Lung (tissue), 12 donors: Measurements from ENCODE around the gene STPG1. TPM values are rescaled to one million over a fixed set of nuclear protein-coding genes. Genes with fewer than 3 reads are reported as not detected.
"Not testable (repeated sequence)": the region's sequence is repeated elsewhere in the genome, so short reads cannot be mapped to it uniquely, and the experiment has no call there.

Experiments used
- ATAC-seq: fragments of 200-7000 bp; cut with Tn5 transposase; one replicate; pipeline ENCODE4 v1.9.1; 2020; ENCODE audit warnings: moderate number of reproducible peaks; ENCODE audit not compliant: insufficient read depth, low FRiP score
- DNase-seq, 3 donors: peaks; one replicate each; pipeline ENCODE4 v3.0.0-alpha.2; 2013 to 2017
- H3K27ac ChIP-seq, 2 donors: one replicate each; pipeline ENCODE4 v1.5.1; 2013; ENCODE audit warnings: mild to moderate bottlenecking in 2 of 2, moderate library complexity in 2 of 2, control low read depth in 1 of 2, inconsistent platforms in 1 of 2, low read depth in 1 of 2, low read length in 1 of 2
- H3K27me3 ChIP-seq, 3 donors: one replicate each; pipeline ENCODE4 v1.5.1; 2013; ENCODE audit warnings: low read length in 2 of 3; ENCODE audit not compliant: control insufficient read depth in 3 of 3, insufficient read depth in 3 of 3
- H3K36me3 ChIP-seq, 4 donors: one replicate each; pipeline ENCODE4 v1.5.1; 2013; ENCODE audit warnings: low read length in 4 of 4, mild to moderate bottlenecking in 1 of 4, moderate library complexity in 1 of 4; ENCODE audit not compliant: control insufficient read depth in 4 of 4, insufficient read depth in 4 of 4
- H3K4me1 ChIP-seq, 5 donors: one replicate each; pipeline ENCODE4 v1.5.1; 2013; ENCODE audit warnings: low read length in 5 of 5, mild to moderate bottlenecking in 2 of 5, moderate library complexity in 1 of 5; ENCODE audit not compliant: control insufficient read depth in 5 of 5, insufficient read depth in 5 of 5
- H3K4me3 ChIP-seq: one replicate; pipeline ENCODE4 v1.5.1; 2013; ENCODE audit warnings: mild to moderate bottlenecking, control low read depth, moderate library complexity
- H3K9ac ChIP-seq, 2 donors: one replicate each; pipeline ENCODE4 v1.5.1; 2013; ENCODE audit warnings: low read length in 2 of 2, control low read depth in 1 of 2; ENCODE audit not compliant: insufficient read depth in 1 of 2
- H3K9me3 ChIP-seq, 4 donors: one replicate each; pipeline ENCODE4 v1.5.1; 2013; ENCODE audit warnings: low read length in 3 of 4, mild to moderate bottlenecking in 1 of 4, moderate library complexity in 1 of 4; ENCODE audit not compliant: control insufficient read depth in 4 of 4, insufficient read depth in 3 of 4
- WGBS, 2 donors: extraction: QIAGEN DNeasy Blood & Tissue Kit; methylation state at CpG; one replicate each; pipeline ENCODE4 v1.1.7; 2013; 5-methylcytosine and 5-hydroxymethylcytosine counted together
- polyA plus RNA-seq, 2 donors: library from polyadenylated mRNA; stranded (reverse); fragments of 200-250 nt; gene quantifications; one replicate each; pipeline ENCODE4 v1.2.1, GENCODE V29; 2013
- total RNA-seq, 2 donors: library from RNA; depleted of rRNA in 1 of 2; stranded (reverse); fragments of >200 nt in 1 of 2; gene quantifications; one replicate each; pipeline ENCODE4 v1.2.1, GENCODE V29; 2014 to 2021
- TF ChIP-seq, protein P1 (sequence below): IDR thresholded peaks from 2 replicates; pipeline ENCODE4 v1.5.1; 2012; ENCODE audit warnings: mild to moderate bottlenecking; ENCODE audit errors: control extremely low read depth, extremely low read depth
- donor health status: control.
- donor health status: control.
- donor health status: Bipolar disorder and iron deficiency.
- donor health status: healthy.
- donor health status: DM: yes; HTN: yes; CAD: no.

Gene STPG1
- total and polyA plus RNA-seq, 4 donors: 6.7 to 13.5 (median 9.8) TPM

DNA sequence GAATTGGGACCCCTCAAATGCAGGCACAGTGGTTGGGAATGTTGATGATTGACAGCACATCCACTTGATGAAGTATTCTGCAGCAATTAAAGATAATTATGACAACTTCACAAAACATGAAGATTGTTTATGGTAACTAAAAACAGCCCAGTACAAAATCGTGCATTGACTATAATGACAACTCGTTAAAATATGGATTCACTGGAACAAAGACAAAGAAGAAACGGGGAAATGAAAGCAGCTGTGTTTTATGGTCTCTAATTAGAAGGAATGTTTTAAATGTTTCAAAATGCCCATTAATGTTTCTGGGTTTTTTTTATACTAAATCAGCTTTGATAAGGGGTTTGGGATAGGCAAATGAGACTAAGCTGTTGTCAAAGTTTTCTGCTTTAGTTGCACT, 38.2 kb upstream of the STPG1 start:
- ATAC-seq: no peak
- WGBS, 2 donors: 73 to 80% methylated on average over 3 of the region's 3 CpGs
- TF ChIP-seq, protein P1, sequence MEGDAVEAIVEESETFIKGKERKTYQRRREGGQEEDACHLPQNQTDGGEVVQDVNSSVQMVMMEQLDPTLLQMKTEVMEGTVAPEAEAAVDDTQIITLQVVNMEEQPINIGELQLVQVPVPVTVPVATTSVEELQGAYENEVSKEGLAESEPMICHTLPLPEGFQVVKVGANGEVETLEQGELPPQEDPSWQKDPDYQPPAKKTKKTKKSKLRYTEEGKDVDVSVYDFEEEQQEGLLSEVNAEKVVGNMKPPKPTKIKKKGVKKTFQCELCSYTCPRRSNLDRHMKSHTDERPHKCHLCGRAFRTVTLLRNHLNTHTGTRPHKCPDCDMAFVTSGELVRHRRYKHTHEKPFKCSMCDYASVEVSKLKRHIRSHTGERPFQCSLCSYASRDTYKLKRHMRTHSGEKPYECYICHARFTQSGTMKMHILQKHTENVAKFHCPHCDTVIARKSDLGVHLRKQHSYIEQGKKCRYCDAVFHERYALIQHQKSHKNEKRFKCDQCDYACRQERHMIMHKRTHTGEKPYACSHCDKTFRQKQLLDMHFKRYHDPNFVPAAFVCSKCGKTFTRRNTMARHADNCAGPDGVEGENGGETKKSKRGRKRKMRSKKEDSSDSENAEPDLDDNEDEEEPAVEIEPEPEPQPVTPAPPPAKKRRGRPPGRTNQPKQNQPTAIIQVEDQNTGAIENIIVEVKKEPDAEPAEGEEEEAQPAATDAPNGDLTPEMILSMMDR: no peak
- DNase-seq: no peak
- Histone ChIP-seq H3K27ac (no peak overlapping the region), H3K4me1 (no peaks in the 10 kb centered on the region), H3K9ac (no peak overlapping the region), H3K4me3 (no peak overlapping the region), H3K36me3 (peaks cover 0 to 37% (median 4%) of the 10 kb centered on the region in 4 donors), H3K9me3 (no peaks in the 10 kb centered on the region), H3K27me3 (no peaks in the 10 kb centered on the region)

DNA sequence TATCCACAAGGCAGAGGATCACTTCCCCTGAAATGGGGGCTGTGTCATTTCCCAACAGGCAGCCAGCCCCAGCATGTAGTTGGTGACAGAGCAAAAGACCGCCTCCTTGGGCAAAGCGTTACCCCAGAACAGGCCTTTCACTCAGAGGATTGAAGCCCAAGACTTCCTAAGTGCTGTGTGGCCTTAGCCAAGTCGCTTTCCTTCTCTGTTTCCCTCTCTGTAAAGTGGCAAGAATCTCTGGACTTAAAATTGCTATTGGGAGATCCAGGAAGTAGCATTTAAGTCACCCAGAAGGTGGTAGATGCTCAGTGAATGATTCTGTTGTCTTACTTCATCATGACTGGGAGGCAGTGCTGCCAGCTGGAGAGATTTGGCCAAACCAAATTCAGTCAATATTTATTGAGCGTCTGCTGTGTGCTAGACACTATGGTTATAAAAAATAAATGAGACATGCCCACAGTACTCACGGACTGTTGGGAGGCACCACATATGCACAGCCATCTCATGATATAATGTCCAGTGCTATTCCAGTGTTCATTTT, 37.3 kb upstream of the STPG1 start:
- Histone ChIP-seq H3K4me3 (no peak overlapping the region), H3K9ac (no peak overlapping the region), H3K9me3 (no peaks in the 10 kb centered on the region), H3K4me1 (no peaks in the 10 kb centered on the region), H3K27me3 (no peaks in the 10 kb centered on the region), H3K36me3 (peaks cover 0 to 37% (median 4%) of the 10 kb centered on the region in 4 donors), H3K27ac (no peak overlapping the region)
- WGBS, 2 donors: 95 to 96% methylated on average over 5 of the region's 5 CpGs
- ATAC-seq (no peak), DNase-seq (no peak)
- TF ChIP-seq, protein P1: no peak

DNA sequence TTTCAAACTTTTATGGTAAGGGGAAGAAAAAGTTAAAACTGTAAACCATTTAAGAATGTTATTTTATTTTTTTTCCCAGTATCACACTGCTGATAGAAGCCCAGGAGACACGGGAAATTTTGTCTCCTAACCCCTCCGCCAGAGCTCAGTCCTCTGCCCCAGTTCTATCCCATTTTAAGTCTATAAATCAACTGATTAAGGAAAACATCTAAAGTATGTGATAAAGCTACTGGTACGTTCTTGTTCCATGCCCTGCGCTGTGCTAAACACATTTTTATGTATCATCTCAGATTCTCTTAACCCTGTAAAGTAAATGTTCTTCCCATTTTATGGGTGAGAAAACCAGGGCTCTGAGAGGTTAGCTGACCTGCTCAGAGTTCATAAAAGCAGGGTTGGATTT, 36.7 kb upstream of the STPG1 start:
- TF ChIP-seq, protein P1: no peak
- 92 to 93% methylated on average over 4 of the region's 4 CpGs for WGBS, 2 donors
- DNase-seq (no peak), ATAC-seq (no peak)
- H3K36me3 ChIP-seq: peaks cover 0 to 33% (median 4%) of the 10 kb centered on the region in 4 donors
- H3K9ac ChIP-seq: no peak overlapping the region
- H3K27me3 ChIP-seq: no peaks in the 10 kb centered on the region
- H3K9me3 ChIP-seq: no peaks in the 10 kb centered on the region
- no peak overlapping the region for H3K27ac ChIP-seq
- no peak overlapping the region for H3K4me3 ChIP-seq
- H3K4me1 ChIP-seq: no peaks in the 10 kb centered on the region

DNA sequence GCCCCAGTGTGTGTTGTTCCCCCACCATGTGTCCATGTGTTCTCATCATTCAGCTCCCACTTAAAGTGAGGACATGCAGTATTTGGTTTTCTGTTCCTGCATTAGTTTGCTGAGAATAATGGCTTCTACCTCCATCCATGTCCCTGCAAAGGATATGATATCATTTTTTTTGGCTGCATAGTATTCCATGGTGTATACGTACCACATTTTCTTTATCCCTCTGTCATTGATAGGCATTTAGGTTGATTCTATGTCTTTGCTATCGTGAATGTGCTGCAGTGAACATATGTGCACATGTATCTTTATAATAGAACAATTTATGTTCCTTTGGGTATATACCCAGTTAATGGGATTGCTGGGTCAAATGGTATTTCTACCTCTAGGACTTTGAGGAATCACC, 32.9 kb upstream of the STPG1 start:
- peaks cover 0 to 28% (median 4%) of the 10 kb centered on the region in 4 donors for H3K36me3 ChIP-seq

More for the DNA sequence above, 32.9 kb upstream of the STPG1 start:
- not testable (repeated sequence) for H3K27ac ChIP-seq, H3K9me3 ChIP-seq, H3K27me3 ChIP-seq, H3K4me3 ChIP-seq, ATAC-seq, H3K9ac ChIP-seq, DNase-seq
- H3K4me1 ChIP-seq: peaks cover 0 to 12% (median 0%) of the 10 kb centered on the region in 5 donors
- 97 to 98% methylated on average over 2 of the region's 2 CpGs for WGBS, 2 donors
